Urothelium cell line (cell line): ENCODE data around the gene PRXL2B.
"Not testable (repeated sequence)": the region's sequence is repeated elsewhere in the genome, so short reads cannot be mapped to it uniquely, and the experiment has no call there.

Experiments used
- DNase-seq: peaks from one replicate; pipeline ENCODE4 v3.0.0; 2011; ENCODE audit warnings: low spot score, mixed read lengths
- FAIRE-seq: peaks from 2 replicates; lab custom pipeline; 2011; peaks lifted over from hg19 to GRCh38; lab: Jason Lieb, UNC

The PRXL2B gene

GRCh38 chr1:2610036-2610959 is 23.7 kb downstream of the PRXL2B start:
- no peak for FAIRE-seq
- no peak for DNase-seq

GRCh38 chr1:2611031-2611501 is 24.5 kb downstream of the PRXL2B start:
- DNase-seq: no peak
- FAIRE-seq: no peak

- DNase-seq (no peak), FAIRE-seq (no peak)
These were observed 25.3 kb downstream of the PRXL2B start for GRCh38 chr1:2611621-2612437.

GRCh38 chr1:2612591-2613365 is 26.2 kb downstream of the PRXL2B start:
- DNase-seq (no peak), FAIRE-seq (no peak)

GRCh38 chr1:2614145-2614544 is 27.6 kb downstream of the PRXL2B start:
- FAIRE-seq (no peak), DNase-seq (no peak)

GRCh38 chr1:2617971-2618470 is 31.4 kb downstream of the PRXL2B start:
- no peak for DNase-seq
- no peak for FAIRE-seq

GRCh38 chr1:2623571-2624337 is 37.2 kb downstream of the PRXL2B start:
- FAIRE-seq: no peak

GRCh38 chr1:2624735-2625300 is 38.2 kb downstream of the PRXL2B start:
- FAIRE-seq (no peak), DNase-seq (no peak)

More at GRCh38 chr1:2623571-2624337, 37.2 kb downstream of the PRXL2B start:
- no peak for DNase-seq

- FAIRE-seq (no peak), DNase-seq (no peak)
These were observed 38.7 kb downstream of the PRXL2B start for GRCh38 chr1:2625311-2625710.

GRCh38 chr1:2625748-2626147 is 39.2 kb downstream of the PRXL2B start:
- DNase-seq, FAIRE-seq: not testable (repeated sequence)

GRCh38 chr1:2627746-2628145 is 41.2 kb downstream of the PRXL2B start:
- DNase-seq (no peak), FAIRE-seq (no peak)

GRCh38 chr1:2628191-2628932 is 41.8 kb downstream of the PRXL2B start:
- FAIRE-seq (no peak), DNase-seq (no peak)

GRCh38 chr1:2628933-2629626 is 42.5 kb downstream of the PRXL2B start:
- FAIRE-seq (no peak), DNase-seq (no peak)

- DNase-seq (no peak), FAIRE-seq (no peak)
These were observed 43.3 kb downstream of the PRXL2B start for GRCh38 chr1:2629627-2630497.

GRCh38 chr1:2630498-2631135 is 44.0 kb downstream of the PRXL2B start:
- no peak for DNase-seq
- FAIRE-seq: peak; percentile 88

- FAIRE-seq (no peak), DNase-seq (no peak)
These were observed 44.8 kb downstream of the PRXL2B start for GRCh38 chr1:2631136-2632050.
